Kidney (tissue), 14 donors: ENCODE measurements around the gene CD96. TPM values are rescaled to one million over a fixed set of nuclear protein-coding genes. Genes with fewer than 3 reads are reported as not detected.
A peak's percentile ranks its signal among the peaks of the same experiment; 100 is the strongest.

Experiments used
- DNase-seq, 5 donors: peaks; one replicate each; pipeline ENCODE4 v3.0.0-alpha.2; 2013 to 2020
- FAIRE-seq: peaks from 2 replicates; lab custom pipeline; 2012; peaks lifted over from hg19 to GRCh38; lab: Jason Lieb, UNC
- H3K27ac ChIP-seq, 2 donors: one replicate each; pipeline ENCODE4 v1.7.0; 2013; ENCODE audit warnings: low read depth in 2 of 2, low read length in 2 of 2, inconsistent platforms in 1 of 2
- H3K27me3 ChIP-seq: one replicate; pipeline ENCODE4 v1.7.1; 2013; ENCODE audit warnings: low read length, inconsistent platforms; ENCODE audit not compliant: control insufficient read depth, insufficient read depth
- H3K36me3 ChIP-seq, 3 donors: one replicate each; pipeline versions ENCODE4 v1.7.0 to v1.7.1; 2013; ENCODE audit warnings: low read length in 3 of 3, control low read depth in 1 of 3, inconsistent platforms in 1 of 3; ENCODE audit not compliant: insufficient read depth in 3 of 3, control insufficient read depth in 2 of 3
- H3K4me1 ChIP-seq, 3 donors: one replicate each; pipeline versions ENCODE4 v1.7.0 to v1.7.1; 2013; ENCODE audit warnings: low read length in 3 of 3, inconsistent platforms in 1 of 3, low read depth in 1 of 3; ENCODE audit not compliant: control insufficient read depth in 2 of 3, insufficient read depth in 2 of 3
- H3K4me3 ChIP-seq, 3 donors: one replicate each; pipeline versions ENCODE4 v1.7.0 to v1.8.1; 2013; ENCODE audit warnings: low read length in 3 of 3, control low read depth in 1 of 3, inconsistent platforms in 1 of 3
- H3K9ac ChIP-seq, 3 donors: one replicate each; pipeline versions ENCODE4 v1.7.0 to v1.7.1; 2013; ENCODE audit warnings: low read length in 3 of 3, control low read depth in 1 of 3, inconsistent platforms in 1 of 3
- H3K9me3 ChIP-seq, 3 donors: one replicate each; pipeline versions ENCODE4 v1.7.0 to v1.7.1; 2013; ENCODE audit warnings: low read length in 3 of 3, control low read depth in 1 of 3, inconsistent platforms in 1 of 3; ENCODE audit not compliant: control insufficient read depth in 2 of 3, insufficient read depth in 1 of 3
- intact Hi-C: fragments of 100-400 bp; cut with DNase I; formaldehyde crosslinking; loops from one replicate; pipeline ENCODE4 v1.11.1; 2022
- polyA plus RNA-seq: library from polyadenylated mRNA; stranded (reverse); fragments of 350-450 nt; fragmentation: Illumina TruSeq; extraction: RNeasy Lipid Tissue Mini Kit (QIAGEN cat#74804); gene quantifications from one replicate; pipeline ENCODE4 v1.2.3, GENCODE V29; 2014; ENCODE audit warnings: low read depth, low replicate concordance; ENCODE audit not compliant: insufficient read depth
- total RNA-seq: library from RNA; stranded (reverse); fragmentation: NEBNext Ultra II Directional; extraction: Animal tissue kit (Norgen Biotek cat#: 25700); gene quantifications from one replicate; pipeline ENCODE4 v1.2.1, GENCODE V29; 2021
- TF ChIP-seq, protein P1 (sequence below): IDR thresholded peaks from 3 replicates; pipeline ENCODE4 v1.5.1; 2012; ENCODE audit warnings: mild to moderate bottlenecking, moderate library complexity, borderline replicate concordance; ENCODE audit not compliant: insufficient read depth; ENCODE audit errors: extremely low read depth
- donor health status: control.
- donor health status: control.
- donor health status: control.
- donor health status: control.
- donor health status: control.
- donor health status: DM: yes; HTN: yes; CAD: no.
- donor health status: Normal renal cell carcinoma (clear cell type).

Gene CD96
- total and polyA plus RNA-seq, 2 donors from 2014 or later: 0.09 to 9.5 TPM

DNA sequence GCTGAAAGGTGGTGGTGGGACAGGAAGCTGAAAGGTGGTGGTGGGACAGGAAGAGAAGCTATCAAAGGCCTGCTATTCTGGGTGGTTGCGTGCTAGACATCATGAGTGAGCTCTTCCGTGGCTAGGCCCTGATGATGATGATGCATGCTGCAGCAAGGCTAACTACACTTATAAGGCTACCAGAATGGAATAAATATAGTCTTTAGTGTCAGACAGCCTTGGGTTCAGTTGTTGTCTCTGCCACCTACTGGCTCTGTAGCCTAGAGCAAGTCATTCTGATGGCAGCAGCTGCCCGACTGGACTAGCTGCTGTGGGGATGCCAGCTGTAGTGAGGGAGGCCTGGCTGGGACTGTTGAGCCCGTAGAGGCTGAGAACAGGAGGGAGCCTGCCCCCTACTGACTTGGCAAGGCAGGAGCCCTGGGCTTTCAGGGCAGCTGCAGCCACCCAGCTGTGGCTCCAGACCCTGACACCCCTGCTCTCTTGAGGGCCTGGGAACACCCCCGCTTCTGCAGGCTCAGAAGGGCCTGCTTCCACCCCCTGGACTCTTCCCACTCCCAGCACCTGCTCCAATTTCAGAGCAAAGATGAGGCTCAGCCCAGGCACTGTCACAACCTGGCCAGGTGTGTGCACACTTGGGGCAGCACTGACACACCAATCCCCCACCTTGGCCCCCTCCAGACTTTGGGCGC, 74.6 kb downstream of the CD96 start:
- Histone ChIP-seq H3K36me3 (no peaks in the 10 kb centered on the region), H3K4me3 (no peak overlapping the region), H3K27me3 (no peaks in the 10 kb centered on the region), H3K9me3 (no peaks in the 10 kb centered on the region), H3K27ac (no peak overlapping the region), H3K4me1 (no peaks in the 10 kb centered on the region), H3K9ac (no peak overlapping the region)
- TF ChIP-seq, protein P1, sequence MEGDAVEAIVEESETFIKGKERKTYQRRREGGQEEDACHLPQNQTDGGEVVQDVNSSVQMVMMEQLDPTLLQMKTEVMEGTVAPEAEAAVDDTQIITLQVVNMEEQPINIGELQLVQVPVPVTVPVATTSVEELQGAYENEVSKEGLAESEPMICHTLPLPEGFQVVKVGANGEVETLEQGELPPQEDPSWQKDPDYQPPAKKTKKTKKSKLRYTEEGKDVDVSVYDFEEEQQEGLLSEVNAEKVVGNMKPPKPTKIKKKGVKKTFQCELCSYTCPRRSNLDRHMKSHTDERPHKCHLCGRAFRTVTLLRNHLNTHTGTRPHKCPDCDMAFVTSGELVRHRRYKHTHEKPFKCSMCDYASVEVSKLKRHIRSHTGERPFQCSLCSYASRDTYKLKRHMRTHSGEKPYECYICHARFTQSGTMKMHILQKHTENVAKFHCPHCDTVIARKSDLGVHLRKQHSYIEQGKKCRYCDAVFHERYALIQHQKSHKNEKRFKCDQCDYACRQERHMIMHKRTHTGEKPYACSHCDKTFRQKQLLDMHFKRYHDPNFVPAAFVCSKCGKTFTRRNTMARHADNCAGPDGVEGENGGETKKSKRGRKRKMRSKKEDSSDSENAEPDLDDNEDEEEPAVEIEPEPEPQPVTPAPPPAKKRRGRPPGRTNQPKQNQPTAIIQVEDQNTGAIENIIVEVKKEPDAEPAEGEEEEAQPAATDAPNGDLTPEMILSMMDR: no peak
- no peak for FAIRE-seq
- DNase-seq: peak in 1 of 5 donors; percentile 69
- intact Hi-C loops: no loop called here

DNA sequence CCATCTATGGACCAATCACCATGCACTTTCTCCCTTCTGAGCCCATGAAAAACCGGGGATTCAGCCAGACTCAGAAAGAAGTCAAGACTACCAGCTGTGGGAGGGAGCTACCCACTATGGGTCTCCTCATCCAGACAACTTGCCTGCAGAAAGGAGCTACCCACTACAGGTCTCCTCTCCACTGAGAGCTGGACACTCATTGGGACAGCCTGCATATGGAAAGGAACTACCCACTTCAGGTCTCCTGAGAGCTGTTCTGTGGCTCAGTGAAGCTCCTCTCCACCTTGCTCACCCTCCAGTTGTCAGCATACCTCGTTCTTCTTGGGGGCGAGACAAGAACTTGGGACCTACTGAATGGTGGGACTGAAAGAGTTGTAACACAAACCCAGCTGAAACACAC, 75.4 kb downstream of the CD96 start:
- H3K4me1 ChIP-seq: no peaks in the 10 kb centered on the region
- DNase-seq (no peak), FAIRE-seq (no peak)
- H3K27me3 ChIP-seq: no peaks in the 10 kb centered on the region
- no peaks in the 10 kb centered on the region for H3K9me3 ChIP-seq
- H3K36me3 ChIP-seq: no peaks in the 10 kb centered on the region
- TF ChIP-seq, protein P1: no peak
- H3K9ac ChIP-seq: no peak overlapping the region
- intact Hi-C loops: no loop called here
- H3K4me3 ChIP-seq: no peak overlapping the region
- no peak overlapping the region for H3K27ac ChIP-seq

DNA sequence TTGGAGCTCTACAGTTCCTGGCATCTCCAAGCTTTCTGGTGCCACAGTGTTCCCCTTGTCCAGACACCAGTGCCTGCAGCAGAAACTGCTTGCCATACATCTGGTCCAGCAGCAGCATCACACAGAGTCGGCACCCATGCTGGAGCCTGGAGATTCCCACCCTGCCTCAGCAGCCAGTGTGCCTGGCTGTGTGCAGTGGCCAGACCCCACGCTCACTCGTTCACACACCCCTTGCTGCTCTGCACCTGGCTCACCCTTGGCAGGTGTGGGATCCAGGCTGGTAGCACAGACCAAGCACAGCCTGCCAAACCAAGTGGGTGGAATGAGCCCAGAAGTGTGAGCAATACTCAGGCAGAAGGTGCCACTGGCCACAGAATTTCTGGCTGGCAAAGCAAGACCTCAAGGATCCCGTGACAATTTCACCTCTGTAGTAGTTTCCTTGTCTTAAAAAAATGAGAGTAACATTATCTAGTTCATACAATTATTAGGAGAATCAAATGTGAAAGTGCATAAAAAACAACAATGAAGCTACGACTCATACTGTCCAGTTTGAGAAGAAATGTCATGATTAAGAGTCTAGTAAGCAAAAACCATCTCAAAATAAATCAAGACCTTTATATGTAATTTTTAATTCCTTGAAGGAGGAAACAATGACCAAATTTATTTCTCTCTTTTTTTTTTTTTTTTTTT, 76.1 kb downstream of the CD96 start:
- H3K4me3 ChIP-seq: no peak overlapping the region
- H3K4me1 ChIP-seq: no peaks in the 10 kb centered on the region
- TF ChIP-seq, protein P1: no peak
- no peaks in the 10 kb centered on the region for H3K27me3 ChIP-seq
- no peaks in the 10 kb centered on the region for H3K36me3 ChIP-seq
- H3K27ac ChIP-seq: no peak overlapping the region
- H3K9me3 ChIP-seq: no peaks in the 10 kb centered on the region
- DNase-seq (no peak), FAIRE-seq (no peak)
- no peak overlapping the region for H3K9ac ChIP-seq
- intact Hi-C loops: no loop called here
